Measurements from ENCODE around the gene CTSZ.
A peak's percentile ranks its signal among the peaks of the same experiment; 100 is the strongest.

The CTSZ gene

GRCh38 chr20:58975353-58975752, 31.7 kb downstream of the CTSZ start:
- no peak overlapping the region for H3K27ac ChIP-seq (replicated peaks)
- TF ChIP-seq POLR2AphosphoS5 (IDR thresholded peaks at IDR 0.05; ENCODE audit: low read depth), result no peak
- no peak for TF ChIP-seq CTCF (IDR thresholded peaks at IDR 0.05; ENCODE audit: insufficient read depth, low read length)
- TF ChIP-seq SPI1 (IDR thresholded peaks at IDR 0.05; ENCODE audit: borderline replicate concordance, low read depth), result no peak
- TF ChIP-seq REST (IDR thresholded peaks at IDR 0.05; ENCODE audit: insufficient replicate concordance, low read depth), result no peak
- H3K4me3 ChIP-seq (replicated peaks; ENCODE audit: insufficient read depth, low read length), result no peak overlapping the region
- no peaks in the 10 kb centered on the region for H3K27me3 ChIP-seq (ENCODE audit: insufficient read depth, poor library complexity, severe bottlenecking)
- DNase-seq (ENCODE audit: low read depth in 1 of 2, low spot score in 1 of 2), result no peak

GRCh38 chr20:58973866-58974265, 33.2 kb downstream of the CTSZ start:
- TF ChIP-seq REST (IDR thresholded peaks at IDR 0.05; ENCODE audit: insufficient replicate concordance, low read depth) (no peak), POLR2AphosphoS5 (IDR thresholded peaks at IDR 0.05; ENCODE audit: low read depth) (no peak), GABPA (IDR thresholded peaks at IDR 0.05; ENCODE audit: low read depth) (no peak), SPI1 (IDR thresholded peaks at IDR 0.05; ENCODE audit: borderline replicate concordance, low read depth) (peak; percentile 78)
- H3K4me3 ChIP-seq (replicated peaks; ENCODE audit: insufficient read depth, low read length), result no peak overlapping the region
- no peaks in the 10 kb centered on the region for H3K27me3 ChIP-seq (ENCODE audit: insufficient read depth, poor library complexity, severe bottlenecking)
- peak in 1 of 2 experiments; percentile 26 for DNase-seq (ENCODE audit: low read depth in 1 of 2, low spot score in 1 of 2)
- no peak overlapping the region for H3K27ac ChIP-seq (replicated peaks)

- no peaks in the 10 kb centered on the region for H3K27me3 ChIP-seq (ENCODE audit: insufficient read depth, poor library complexity, severe bottlenecking)
- no peak overlapping the region for H3K27ac ChIP-seq (replicated peaks)
- TF ChIP-seq REST (IDR thresholded peaks at IDR 0.05; ENCODE audit: insufficient replicate concordance, low read depth) (no peak), CTCF (IDR thresholded peaks at IDR 0.05; ENCODE audit: insufficient read depth, low read length) (no peak), POLR2AphosphoS5 (IDR thresholded peaks at IDR 0.05; ENCODE audit: low read depth) (no peak), SPI1 (IDR thresholded peaks at IDR 0.05; ENCODE audit: borderline replicate concordance, low read depth) (no peak), GABPA (IDR thresholded peaks at IDR 0.05; ENCODE audit: low read depth) (no peak)
- no peak for DNase-seq (ENCODE audit: low read depth in 1 of 2, low spot score in 1 of 2)
- H3K4me3 ChIP-seq (replicated peaks; ENCODE audit: insufficient read depth, low read length), result no peak overlapping the region
These were observed 33.9 kb downstream of the CTSZ start for GRCh38 chr20:58973179-58973578.
